Measurements from ENCODE around the gene OR7C2.

OR7C2 gene

GRCh38 chr19:14941189-14941588 is at the start of gene OR7C2:
TSS of gene OR7C2 (plus strand) at chr19:14941489. CDS start at chr19:14941489, 0 bp downstream.
- TF ChIP-seq, protein P1, sequence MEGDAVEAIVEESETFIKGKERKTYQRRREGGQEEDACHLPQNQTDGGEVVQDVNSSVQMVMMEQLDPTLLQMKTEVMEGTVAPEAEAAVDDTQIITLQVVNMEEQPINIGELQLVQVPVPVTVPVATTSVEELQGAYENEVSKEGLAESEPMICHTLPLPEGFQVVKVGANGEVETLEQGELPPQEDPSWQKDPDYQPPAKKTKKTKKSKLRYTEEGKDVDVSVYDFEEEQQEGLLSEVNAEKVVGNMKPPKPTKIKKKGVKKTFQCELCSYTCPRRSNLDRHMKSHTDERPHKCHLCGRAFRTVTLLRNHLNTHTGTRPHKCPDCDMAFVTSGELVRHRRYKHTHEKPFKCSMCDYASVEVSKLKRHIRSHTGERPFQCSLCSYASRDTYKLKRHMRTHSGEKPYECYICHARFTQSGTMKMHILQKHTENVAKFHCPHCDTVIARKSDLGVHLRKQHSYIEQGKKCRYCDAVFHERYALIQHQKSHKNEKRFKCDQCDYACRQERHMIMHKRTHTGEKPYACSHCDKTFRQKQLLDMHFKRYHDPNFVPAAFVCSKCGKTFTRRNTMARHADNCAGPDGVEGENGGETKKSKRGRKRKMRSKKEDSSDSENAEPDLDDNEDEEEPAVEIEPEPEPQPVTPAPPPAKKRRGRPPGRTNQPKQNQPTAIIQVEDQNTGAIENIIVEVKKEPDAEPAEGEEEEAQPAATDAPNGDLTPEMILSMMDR (IDR thresholded peaks at IDR 0.05) = no peak

DNA sequence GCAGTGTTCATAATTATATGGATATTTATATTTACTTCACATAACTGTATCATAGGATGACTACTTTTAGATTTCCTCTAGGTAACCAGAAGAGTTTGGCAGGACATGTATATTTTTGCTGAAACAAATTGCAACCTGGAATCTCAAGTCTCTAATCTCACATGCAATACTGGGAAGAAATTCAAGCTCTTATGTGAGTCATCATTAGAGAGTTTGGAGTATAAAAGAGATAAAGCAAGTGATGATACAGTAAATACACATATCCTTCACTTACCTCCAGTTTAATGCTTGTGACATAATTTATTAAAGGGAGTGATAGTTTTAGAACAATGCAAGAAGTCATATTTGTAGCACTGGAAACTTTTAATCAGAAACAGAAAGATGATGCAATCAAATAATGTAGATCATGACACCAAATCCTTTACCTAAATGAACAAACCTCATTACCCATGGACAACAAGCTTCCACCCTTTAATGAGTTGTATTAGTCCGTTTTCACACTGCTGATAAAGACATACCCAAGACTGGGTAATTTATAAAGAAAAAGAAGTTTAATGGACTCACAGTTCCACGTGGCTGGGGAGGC is 39.5 kb upstream of the OR7C2 start:
- TF ChIP-seq, protein P1 (IDR thresholded peaks at IDR 0.05) = no peak

- TF ChIP-seq, protein P1 (IDR thresholded peaks at IDR 0.05) = no peak
These were observed 34.6 kb upstream of the OR7C2 start for GRCh38 chr19:14906711-14907110.

GRCh38 chr19:14915116-14915515 is 26.2 kb upstream of the OR7C2 start:
- TF ChIP-seq, protein P1 (IDR thresholded peaks at IDR 0.05) = no peak

DNA sequence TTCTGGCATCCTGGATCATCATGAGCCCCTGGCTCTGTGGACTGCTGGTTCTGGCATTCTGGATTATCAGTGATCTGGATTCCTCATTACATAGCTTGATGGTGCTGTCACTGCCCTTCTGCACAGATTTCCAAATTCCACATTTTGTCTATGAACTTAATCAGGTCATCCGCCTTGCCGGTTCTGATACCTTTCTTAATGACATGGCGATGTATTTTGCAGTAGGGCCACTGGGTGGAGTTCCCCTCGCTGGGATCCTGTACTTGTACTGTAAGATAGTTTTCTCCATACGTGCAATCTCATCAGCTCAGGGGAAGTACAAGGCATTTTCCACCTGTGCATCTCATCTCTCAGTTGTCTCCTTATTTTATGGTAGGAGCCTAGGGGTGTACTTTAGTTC is 24.4 kb upstream of the OR7C2 start:
- TF ChIP-seq, protein P1 (IDR thresholded peaks at IDR 0.05) = no peak

DNA sequence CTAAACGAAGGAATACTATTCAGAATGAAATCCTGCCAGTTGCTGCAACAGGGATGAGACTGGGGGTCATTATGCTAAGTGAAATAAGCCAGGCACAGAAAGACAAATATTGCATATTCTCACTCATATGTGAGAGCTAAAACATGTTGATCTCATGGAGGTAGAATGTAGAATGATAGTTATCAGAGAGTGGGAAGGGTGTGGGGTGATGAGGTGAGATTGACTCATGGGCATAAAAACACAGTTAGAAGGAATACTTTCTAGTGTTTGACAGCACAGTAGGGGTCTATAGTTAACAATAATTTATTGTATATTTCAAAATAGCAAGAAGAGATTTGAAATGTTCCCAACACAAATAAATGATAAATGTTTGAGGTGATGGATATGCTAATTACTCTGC is 7.8 kb upstream of the OR7C2 start:
- TF ChIP-seq, protein P1 (IDR thresholded peaks at IDR 0.05) = no peak

DNA sequence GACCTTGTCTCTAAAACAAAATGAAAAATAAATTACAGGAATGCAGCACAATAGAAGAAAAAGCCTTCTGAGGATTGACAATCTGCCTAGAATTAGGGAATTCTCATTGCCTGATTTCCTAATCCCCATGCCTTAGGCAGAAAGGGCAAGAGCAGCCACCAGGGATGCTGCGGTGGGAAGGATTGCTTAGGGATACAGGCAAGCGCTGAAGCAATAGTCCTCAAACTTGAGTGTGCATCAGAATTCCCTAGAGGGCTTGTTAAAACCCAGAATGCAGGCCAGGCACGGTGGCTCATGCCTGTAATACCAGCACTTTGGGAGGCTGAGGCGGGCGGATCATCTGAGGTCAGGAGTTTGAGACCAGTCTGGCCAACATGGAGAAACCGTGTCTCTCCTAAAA is 1.0 kb upstream of the OR7C2 start:
- TF ChIP-seq, protein P1 (IDR thresholded peaks at IDR 0.05) = no peak

DNA sequence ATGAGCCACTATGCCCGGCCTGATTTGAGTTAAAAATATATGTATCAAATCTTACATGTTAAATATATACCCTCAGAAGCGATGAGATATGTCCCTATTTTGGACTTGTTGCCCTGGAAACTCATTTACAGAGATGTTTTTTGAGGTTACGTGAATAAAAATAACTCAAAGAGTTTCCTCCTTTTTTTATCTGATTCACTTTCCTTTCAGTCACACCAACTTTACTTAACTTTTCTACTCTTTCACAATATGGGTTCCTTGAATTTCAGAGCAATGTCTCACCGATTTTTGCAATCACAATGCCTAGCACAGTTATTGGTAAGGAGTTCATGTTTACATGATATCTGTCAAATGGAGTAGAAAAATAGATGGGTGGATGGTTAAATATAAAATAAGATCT is 2.3 kb downstream of the OR7C2 start:
- TF ChIP-seq, protein P1 (IDR thresholded peaks at IDR 0.05) = no peak
